ENCODE data around the gene EIF3J. TPM values are rescaled to one million over a fixed set of nuclear protein-coding genes. Genes with fewer than 3 reads are reported as not detected.

The EIF3J gene
- total RNA-seq (ENCODE audit: unreplicated experiment): 83.1 TPM
- long read RNA-seq, transcript EIF3J-201 (8 exons, 2,569 nt): major isoform, 13 of 17 reads
- long read RNA-seq, partial matches to known transcripts: 3 of 17 reads
- long read RNA-seq, other reads (novel, unspliced or antisense): 0 of 17 reads

- peak; percentile 92 for DNase-seq (ENCODE audit: low spot score)
- Mint-ChIP-seq H3K9me3 (ENCODE audit: unreplicated experiment) (no peaks in the 10 kb centered on the region), H3K36me3 (ENCODE audit: low read depth, unreplicated experiment) (peaks cover 8% of the 10 kb centered on the region), H3K27ac (ENCODE audit: unreplicated experiment) (peak within 1 kb of the TSS; percentile 86), H3K4me1 (ENCODE audit: unreplicated experiment) (peaks cover 12% of the 10 kb centered on the region), H3K4me3 (ENCODE audit: unreplicated experiment) (peak within 1 kb of the TSS; percentile 93), H3K27me3 (ENCODE audit: unreplicated experiment) (peaks cover 3% of the 10 kb centered on the region)
- TF ChIP-seq CTCF (IDR thresholded peaks at IDR 0.05; ENCODE audit: unreplicated experiment): no peak
Measured at GRCh38 chr15:44536962-44537734, at the start of gene EIF3J. Gene EIF3J (plus strand): TSS chr15:44537147. CDS start chr15:44537195, 48 bp downstream.

- Mint-ChIP-seq H3K9me3 (ENCODE audit: unreplicated experiment) (no peaks in the 10 kb centered on the region), H3K4me1 (ENCODE audit: unreplicated experiment) (no peaks in the 10 kb centered on the region), H3K27ac (ENCODE audit: unreplicated experiment) (no peak overlapping the region), H3K36me3 (ENCODE audit: low read depth, unreplicated experiment) (peaks cover 10% of the 10 kb centered on the region), H3K27me3 (ENCODE audit: unreplicated experiment) (peaks cover 1% of the 10 kb centered on the region), H3K4me3 (ENCODE audit: unreplicated experiment) (no peak overlapping the region)
- TF ChIP-seq CTCF (IDR thresholded peaks at IDR 0.05; ENCODE audit: unreplicated experiment): no peak
- no peak for DNase-seq (ENCODE audit: low spot score)
Measured at GRCh38 chr15:44489464-44489863, 47.5 kb upstream of the EIF3J start.

- H3K4me3 Mint-ChIP-seq (ENCODE audit: unreplicated experiment): no peak overlapping the region
- H3K36me3 Mint-ChIP-seq (ENCODE audit: low read depth, unreplicated experiment): peaks cover 10% of the 10 kb centered on the region
- no peaks in the 10 kb centered on the region for H3K9me3 Mint-ChIP-seq (ENCODE audit: unreplicated experiment)
- peaks cover 1% of the 10 kb centered on the region for H3K27me3 Mint-ChIP-seq (ENCODE audit: unreplicated experiment)
- H3K27ac Mint-ChIP-seq (ENCODE audit: unreplicated experiment): no peak overlapping the region
- TF ChIP-seq CTCF (IDR thresholded peaks at IDR 0.05; ENCODE audit: unreplicated experiment): no peak
- no peak for DNase-seq (ENCODE audit: low spot score)
- no peaks in the 10 kb centered on the region for H3K4me1 Mint-ChIP-seq (ENCODE audit: unreplicated experiment)
Measured at GRCh38 chr15:44490622-44491021, 46.3 kb upstream of the EIF3J start.

- Mint-ChIP-seq H3K36me3 (ENCODE audit: low read depth, unreplicated experiment) (peaks cover 8% of the 10 kb centered on the region), H3K27ac (ENCODE audit: unreplicated experiment) (no peak overlapping the region), H3K9me3 (ENCODE audit: unreplicated experiment) (no peaks in the 10 kb centered on the region), H3K4me3 (ENCODE audit: unreplicated experiment) (no peak overlapping the region), H3K27me3 (ENCODE audit: unreplicated experiment) (peaks cover 1% of the 10 kb centered on the region), H3K4me1 (ENCODE audit: unreplicated experiment) (no peaks in the 10 kb centered on the region)
- TF ChIP-seq CTCF (IDR thresholded peaks at IDR 0.05; ENCODE audit: unreplicated experiment): no peak
- DNase-seq (ENCODE audit: low spot score): no peak
Measured at GRCh38 chr15:44492040-44492439, 44.9 kb upstream of the EIF3J start.

- peaks cover 1% of the 10 kb centered on the region for H3K27me3 Mint-ChIP-seq (ENCODE audit: unreplicated experiment)
Measured at GRCh38 chr15:44492672-44493071, 44.3 kb upstream of the EIF3J start.

More at GRCh38 chr15:44492672-44493071, 44.3 kb upstream of the EIF3J start:
- no peak overlapping the region for H3K27ac Mint-ChIP-seq (ENCODE audit: unreplicated experiment)
- no peak overlapping the region for H3K4me3 Mint-ChIP-seq (ENCODE audit: unreplicated experiment)
- TF ChIP-seq CTCF (IDR thresholded peaks at IDR 0.05; ENCODE audit: unreplicated experiment): no peak
- no peaks in the 10 kb centered on the region for H3K9me3 Mint-ChIP-seq (ENCODE audit: unreplicated experiment)
- peaks cover 3% of the 10 kb centered on the region for H3K36me3 Mint-ChIP-seq (ENCODE audit: low read depth, unreplicated experiment)
- H3K4me1 Mint-ChIP-seq (ENCODE audit: unreplicated experiment): no peaks in the 10 kb centered on the region
- DNase-seq (ENCODE audit: low spot score): no peak

All from endothelial cell (in vitro differentiated cells).